GM21619 (cell line): Measurements from ENCODE around the gene IDUA.

ENCODE experiments used
- ATAC-seq: cut with Tn5 transposase; IDR thresholded peaks from one replicate; pipeline ENCODE4 v1.9.1; 2021; ENCODE audit not compliant: unreplicated experiment

Gene IDUA

GRCh38 chr4:1027915-1028238 lies 41.0 kb downstream of the IDUA start:
- ATAC-seq: no peak

- ATAC-seq: no peak
These were observed 41.9 kb downstream of the IDUA start for GRCh38 chr4:1028574-1029220.

GRCh38 chr4:1029529-1029928 lies 42.7 kb downstream of the IDUA start:
- ATAC-seq: no peak

DNA sequence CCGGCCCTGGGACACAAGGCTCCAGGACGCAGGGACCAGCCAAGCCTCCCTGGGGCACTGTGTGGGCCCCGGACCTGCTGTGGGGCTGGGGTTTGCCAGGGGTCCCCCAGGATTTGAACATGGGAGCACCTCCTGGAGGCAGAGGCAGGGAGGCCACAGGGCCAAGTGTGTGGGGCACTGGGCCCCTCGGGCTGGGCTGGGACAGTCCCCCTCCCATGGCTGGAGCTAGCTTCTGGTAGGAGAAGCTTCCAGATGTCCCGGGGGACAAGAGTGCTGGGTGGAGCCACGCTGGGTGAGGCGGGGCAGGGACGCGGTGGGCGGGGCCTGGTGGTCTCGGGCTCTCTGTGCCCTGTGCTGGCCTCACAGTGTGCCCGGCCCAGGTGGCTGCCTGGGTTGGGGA lies 43.2 kb downstream of the IDUA start:
- no peak for ATAC-seq

GRCh38 chr4:1030559-1030958 lies 43.7 kb downstream of the IDUA start:
- no peak for ATAC-seq

- no peak for ATAC-seq
These were observed 44.5 kb downstream of the IDUA start for GRCh38 chr4:1031346-1031745.

DNA sequence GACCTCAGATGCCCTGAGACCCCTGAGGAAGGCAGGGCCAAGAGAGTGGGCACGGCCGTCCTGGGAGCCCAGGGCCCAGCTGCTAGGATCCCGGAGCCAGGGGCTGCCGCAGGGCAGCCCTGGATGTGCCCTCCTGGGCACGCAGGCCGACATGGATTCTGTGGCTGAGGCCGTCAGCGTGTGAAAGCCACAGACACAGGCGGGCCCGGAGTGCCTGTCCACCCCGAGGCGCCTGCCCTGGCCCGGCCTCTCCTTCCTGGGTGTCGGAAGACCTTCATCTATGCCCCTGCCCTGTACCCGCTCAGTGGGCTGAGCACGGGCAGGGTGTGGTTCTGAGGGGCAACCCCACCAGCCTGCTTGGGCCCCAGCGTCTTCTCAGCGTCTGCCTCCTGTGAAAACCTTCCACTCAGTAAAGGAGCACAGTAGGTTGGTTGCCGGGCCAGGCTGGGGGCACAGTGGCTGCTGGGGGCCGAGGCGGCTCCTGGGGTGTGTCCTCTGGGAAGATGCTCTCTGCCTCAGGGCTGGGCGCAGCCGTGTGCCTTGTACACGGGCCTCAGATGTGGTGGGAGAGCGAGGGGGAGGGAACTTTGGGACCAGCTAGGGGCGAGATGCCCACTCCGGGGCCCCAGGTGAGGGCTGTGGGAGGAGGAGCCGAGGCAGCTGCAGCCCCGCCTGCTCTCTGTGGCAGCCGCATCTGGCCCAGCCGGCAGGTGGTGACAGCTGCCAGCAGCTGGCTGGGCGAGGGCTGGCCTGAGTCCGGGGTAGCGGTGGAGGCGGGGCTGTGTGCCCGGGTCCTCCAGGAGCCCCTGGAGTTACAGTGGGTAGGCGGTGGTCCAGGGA lies 45.3 kb downstream of the IDUA start:
- no peak for ATAC-seq

DNA sequence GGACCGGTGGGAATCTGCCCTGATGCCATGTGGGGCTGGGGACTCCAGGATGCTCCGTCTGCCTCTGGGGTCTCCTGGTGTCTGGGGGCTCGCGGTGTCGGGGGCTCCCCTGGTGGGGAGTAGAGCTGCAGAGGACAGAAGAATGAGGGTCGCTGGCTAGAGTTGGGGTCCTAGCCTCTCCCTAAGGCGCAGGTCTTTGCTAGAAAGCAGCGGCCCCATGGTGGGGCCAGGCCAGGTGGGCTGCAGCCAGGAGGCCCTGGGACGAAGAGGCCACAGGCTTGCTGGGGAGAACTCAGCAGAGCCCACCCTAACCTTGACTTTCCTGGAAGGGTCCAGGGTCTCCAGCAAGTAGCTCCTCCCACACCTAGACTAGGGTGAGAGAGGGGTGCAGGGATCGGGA lies 46.0 kb downstream of the IDUA start:
- ATAC-seq: no peak

DNA sequence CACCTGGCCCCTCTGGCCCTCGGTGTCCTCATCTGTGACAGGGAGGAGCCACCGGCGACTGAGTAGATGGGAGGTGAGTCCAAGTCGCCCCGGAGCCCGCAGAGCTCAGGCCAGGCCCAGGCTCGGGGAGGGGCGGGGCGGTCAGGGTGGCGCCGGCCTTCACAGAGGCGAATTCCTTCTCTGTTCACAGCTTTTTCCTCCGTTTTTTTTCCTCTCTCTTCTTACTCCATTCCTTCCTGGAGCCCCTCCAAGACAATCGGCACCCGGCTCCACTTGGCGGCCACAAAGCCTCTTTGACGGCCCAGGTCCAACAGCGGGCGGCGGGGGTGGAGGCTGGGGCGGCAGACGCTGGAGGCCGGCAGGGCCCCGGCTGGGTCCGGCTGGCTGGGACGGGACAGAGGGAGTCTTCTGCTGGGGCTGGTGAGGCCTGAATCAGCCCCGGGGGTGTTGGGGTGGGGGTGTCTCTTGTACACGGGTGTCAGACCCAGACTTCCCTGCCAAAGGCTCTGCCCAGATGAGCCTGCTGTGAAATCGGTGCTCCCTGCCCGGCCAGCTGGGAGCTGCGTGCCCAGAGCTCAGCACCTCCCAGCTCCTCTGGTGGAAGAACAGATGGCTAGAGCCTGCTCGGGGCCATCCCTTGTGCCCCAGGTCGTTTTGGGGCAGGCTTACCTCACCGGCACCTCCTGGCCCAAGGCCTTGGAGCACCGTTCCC lies 47.2 kb downstream of the IDUA start:
- ATAC-seq: no peak

- no peak for ATAC-seq
These were observed 48.7 kb downstream of the IDUA start for GRCh38 chr4:1035510-1035909.

DNA sequence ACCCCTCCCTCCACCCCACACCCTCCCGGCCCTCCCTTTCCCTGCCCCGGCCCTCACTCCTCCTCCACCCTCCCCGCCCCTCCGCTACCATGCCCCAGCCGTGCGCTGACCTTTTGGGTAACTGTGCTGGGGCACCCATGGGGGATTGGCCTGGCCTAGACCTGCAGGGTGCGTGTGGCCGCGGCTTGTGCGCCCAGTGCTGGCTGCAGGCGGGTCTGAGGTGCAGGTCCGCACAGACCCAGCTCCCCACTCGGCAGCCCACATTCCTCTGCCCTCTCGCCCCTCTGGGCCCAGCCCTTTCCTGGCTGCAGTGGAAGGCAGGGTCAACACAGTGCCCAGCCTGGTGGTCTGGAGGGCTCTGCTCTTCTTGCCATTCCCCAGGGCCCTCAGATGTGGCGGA lies 49.3 kb downstream of the IDUA start:
- no peak for ATAC-seq

- no peak for ATAC-seq
These were observed 50.3 kb downstream of the IDUA start for GRCh38 chr4:1036976-1037810.

DNA sequence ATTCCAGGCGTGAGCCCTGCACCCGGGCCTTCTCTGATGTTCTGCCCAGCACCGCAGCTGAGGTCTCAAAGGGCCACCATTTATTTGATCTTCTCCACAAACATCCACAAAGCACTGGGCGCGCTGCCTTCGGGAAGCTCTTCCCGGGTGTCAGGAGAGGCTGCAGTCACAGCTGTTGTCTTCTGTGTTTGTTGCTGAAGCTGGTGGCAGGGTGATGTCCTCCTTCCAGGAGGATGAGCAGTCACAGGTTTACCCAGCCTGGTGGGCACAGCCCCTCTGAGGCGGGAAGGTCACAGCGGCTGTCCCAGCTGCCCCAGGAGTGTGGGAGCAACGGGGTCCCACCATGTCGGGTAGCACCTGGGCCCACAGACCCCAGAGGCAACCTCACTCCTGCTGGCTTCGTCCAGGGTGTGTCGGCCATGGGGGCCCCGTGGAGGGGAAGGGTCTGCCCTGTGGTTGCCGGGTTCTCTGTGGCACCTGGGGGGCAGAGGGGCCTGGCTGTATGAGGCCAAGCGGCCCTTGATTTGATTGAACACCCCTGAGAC lies 52.2 kb downstream of the IDUA start:
- no peak for ATAC-seq

DNA sequence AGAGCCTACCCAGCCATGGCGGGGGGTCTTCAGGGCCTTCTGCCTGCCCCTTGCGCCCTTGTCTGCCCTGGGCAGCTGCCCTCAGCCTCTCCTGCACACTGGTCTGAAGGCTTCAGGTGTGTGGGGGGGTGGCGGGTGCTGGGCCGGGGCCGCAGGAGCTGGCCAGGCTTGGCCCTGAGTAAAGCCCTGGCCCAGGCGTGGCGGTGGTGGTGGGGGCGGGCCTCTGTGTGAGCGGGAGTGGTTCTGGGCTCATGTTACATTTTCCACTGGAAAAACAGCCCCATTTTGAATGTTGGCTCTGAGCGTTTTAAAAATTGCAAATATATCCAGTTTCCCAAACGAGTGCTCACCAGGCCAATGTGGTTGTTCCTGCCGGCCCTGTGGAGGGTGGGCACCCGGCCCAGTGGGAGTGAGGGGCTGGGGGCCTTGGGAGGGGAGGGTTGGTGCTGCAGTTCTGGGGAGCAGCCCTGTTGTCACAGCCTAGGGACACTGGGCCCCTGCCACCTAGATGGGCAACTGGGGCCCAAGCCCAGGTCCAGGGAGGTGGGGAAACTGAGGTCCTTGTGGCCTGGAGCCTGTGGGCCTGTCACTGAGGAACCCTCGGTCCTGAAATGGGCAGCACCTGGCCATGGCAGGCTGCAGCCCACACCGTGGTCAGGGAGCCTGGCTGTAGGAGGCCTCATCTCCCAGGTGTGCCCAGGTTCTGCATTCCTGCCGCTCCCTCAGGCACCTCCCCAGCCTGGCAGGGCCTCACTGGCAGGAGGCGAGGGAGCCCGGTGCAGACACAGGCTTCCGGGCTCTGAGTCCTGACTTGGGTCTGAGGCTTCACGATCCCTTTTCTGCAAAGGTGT lies 52.9 kb downstream of the IDUA start:
- ATAC-seq: no peak

GRCh38 chr4:1040344-1041146 lies 53.7 kb downstream of the IDUA start:
- no peak for ATAC-seq

DNA sequence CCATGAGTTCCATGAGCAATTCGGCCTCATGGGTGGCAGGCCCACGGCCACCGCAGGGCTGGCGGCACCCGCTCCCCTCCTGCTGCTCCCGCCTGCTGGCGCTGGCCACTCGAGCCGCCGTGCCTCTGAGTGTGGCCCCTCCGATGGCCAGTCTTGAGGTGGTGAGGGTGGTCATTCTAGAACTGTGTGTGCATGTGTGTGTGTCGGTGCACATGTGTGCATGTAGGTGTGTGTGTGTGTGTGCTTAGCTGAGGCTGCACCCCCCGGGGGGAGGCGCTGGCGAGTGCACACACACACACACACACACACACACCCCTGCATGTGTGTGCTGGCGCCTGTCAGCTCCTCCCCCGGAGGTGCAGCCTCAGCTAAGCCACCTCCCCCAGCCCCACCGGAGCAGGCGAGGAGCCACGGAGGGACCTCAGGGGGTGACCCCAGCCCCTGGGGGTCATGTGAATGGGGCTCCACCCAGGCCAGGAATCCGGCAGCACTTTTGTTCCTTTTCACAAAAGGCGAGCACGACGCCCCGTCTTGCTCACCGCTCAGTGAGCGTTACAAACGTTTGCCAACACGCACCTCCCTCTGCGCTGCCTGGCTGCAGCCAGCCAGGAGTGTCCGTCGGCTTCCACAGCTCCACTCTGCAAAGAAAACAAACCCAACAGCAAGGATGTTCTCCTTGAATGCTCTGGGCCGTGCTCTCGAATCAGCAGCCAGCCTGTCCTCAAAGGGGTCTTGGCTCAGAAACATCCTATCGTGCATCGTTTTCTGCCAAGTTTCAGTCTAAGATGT lies 54.5 kb downstream of the IDUA start:
- ATAC-seq: no peak

GRCh38 chr4:1041936-1042330 lies 55.1 kb downstream of the IDUA start:
- no peak for ATAC-seq

- no peak for ATAC-seq
These were observed 55.7 kb downstream of the IDUA start for GRCh38 chr4:1042352-1043055.
